Gastroesophageal sphincter (tissue), 3 donors: Measurements from ENCODE around the gene SETBP1.

Source experiments
- CTCF ChIP-seq, 4 experiments: fragments of 200-600 bp in 2 of 4; fragments of 450-650 bp in 2 of 4; sonication (generic) in 1 of 4; IDR thresholded peaks; one replicate each; pipeline ENCODE4 v1.5.1; 2017 to 2019; ENCODE audit warnings: antibody characterized with exemption in 4 of 4, mild to moderate bottlenecking in 2 of 4, moderate library complexity in 2 of 4
- POLR2A ChIP-seq, 2 donors: fragments of 450-650 bp; IDR thresholded peaks; one replicate each; pipeline ENCODE4 v1.6.1; 2017; ENCODE audit warnings: antibody characterized with exemption in 2 of 2, mild to moderate bottlenecking in 2 of 2, moderate library complexity in 1 of 2
- POLR2AphosphoS5 ChIP-seq: sonication (generic); formaldehyde crosslinking; IDR thresholded peaks from one replicate; pipeline ENCODE4 v1.6.1; 2017; ENCODE audit warnings: antibody characterized with exemption

GRCh38 chr18:44659771-44660170 is 20.9 kb upstream of the SETBP1 start:
- no peak for TF ChIP-seq POLR2A (IDR thresholded peaks at IDR 0.05)
- TF ChIP-seq CTCF (IDR thresholded peaks at IDR 0.05) = no peak
- no peak for TF ChIP-seq POLR2AphosphoS5
